Fibroblast of skin of scalp (primary cell): ENCODE measurements around the gene FLRT3. TPM values are rescaled to one million over a fixed set of nuclear protein-coding genes. Genes with fewer than 3 reads are reported as not detected.
A peak's percentile ranks its signal among the peaks of the same experiment; 100 is the strongest.

Source experiments
- DNase-seq: peaks from one replicate; pipeline ENCODE4 v3.0.0-alpha.2; 2013
- polyA plus RNA-seq, 2 experiments: library from polyadenylated mRNA; unstranded; fragments of 120-200 nt; gene quantifications; one replicate each; pipeline ENCODE4 v1.2.1, GENCODE V29; 2013; ENCODE audit not compliant: insufficient read length in 2 of 2

FLRT3 gene
- polyA plus RNA-seq (2013, experiment 1 of 2; ENCODE audit: insufficient read length) = 0.65 TPM
- polyA plus RNA-seq (2013, experiment 2 of 2; ENCODE audit: insufficient read length) = 0.87 TPM

DNA sequence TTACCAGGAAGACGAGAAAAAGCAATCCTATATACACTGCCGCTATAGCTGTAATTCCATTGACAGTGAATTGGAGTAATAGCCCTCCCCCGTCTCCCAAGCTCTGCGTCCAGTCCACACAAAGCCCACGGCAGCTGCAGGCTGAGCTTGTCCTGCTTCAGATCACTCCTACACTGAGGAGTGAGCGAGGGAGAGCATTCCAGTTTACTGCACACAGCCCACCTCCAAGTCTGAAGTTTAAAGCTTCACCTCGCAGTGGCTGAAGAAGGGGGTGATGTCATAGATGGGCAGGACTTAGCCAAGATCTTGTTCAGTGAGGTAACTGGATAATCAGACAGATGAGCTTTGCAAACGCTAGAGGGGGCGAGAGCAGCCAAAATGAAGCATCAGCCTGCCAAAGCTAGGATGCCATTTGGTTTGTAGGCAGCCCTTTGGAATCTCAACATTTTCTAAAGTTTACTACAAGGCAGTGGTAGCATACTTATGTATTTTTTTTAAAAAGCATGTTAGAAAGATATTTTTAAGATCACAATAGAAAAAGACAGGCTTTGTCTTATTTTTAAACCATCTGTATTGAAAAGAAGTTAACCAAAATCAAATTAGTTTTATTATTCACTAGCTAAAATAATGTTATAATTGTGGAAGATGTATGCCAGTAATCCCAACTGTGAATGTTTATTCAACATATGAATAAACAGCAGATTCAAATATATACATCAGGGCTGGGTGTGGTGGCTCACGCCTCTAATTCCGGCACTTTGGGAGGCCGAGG is at the start of gene FLRT3:
FLRT3 (minus strand) TSS at position 213 of the 772 bp plus-strand sequence. CDS start 10,106 bp downstream, outside the sequence.
- DNase-seq = peak; percentile 95

- no peak for DNase-seq
Measured at GRCh38 chr20:14386726-14387125, 49.3 kb upstream of the FLRT3 start.

- no peak for DNase-seq
Measured at GRCh38 chr20:14385176-14385740, 47.8 kb upstream of the FLRT3 start.

- DNase-seq = no peak
Measured at GRCh38 chr20:14384416-14385175, 47.2 kb upstream of the FLRT3 start.

- DNase-seq = no peak
Measured at GRCh38 chr20:14383335-14383734, 45.9 kb upstream of the FLRT3 start.

- no peak for DNase-seq
Measured at GRCh38 chr20:14378326-14378725, 40.9 kb upstream of the FLRT3 start.

GRCh38 chr20:14375416-14375985 is 38.1 kb upstream of the FLRT3 start:
- no peak for DNase-seq

- no peak for DNase-seq
Measured at GRCh38 chr20:14374196-14374595, 36.8 kb upstream of the FLRT3 start.

GRCh38 chr20:14361509-14362345 is 24.3 kb upstream of the FLRT3 start:
- no peak for DNase-seq

DNA sequence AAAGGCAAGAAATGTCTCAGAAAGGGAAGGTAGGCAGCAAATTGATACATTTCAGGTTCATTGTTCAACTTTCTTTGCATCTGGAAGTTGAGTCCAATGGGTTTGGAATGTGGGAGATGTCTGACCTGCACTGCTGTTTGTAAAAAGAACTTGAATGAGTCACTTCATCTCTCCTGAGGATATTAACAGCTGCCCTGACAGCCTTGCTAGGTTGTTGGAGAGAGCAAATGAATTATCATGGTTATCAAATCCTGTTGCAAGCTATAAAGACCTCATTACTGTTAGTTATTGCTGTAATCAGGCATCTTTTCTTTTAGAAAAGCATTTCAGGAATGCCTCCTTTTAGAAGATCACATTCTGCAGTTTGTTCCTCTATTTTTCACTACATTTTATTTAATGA is 23.0 kb upstream of the FLRT3 start:
- no peak for DNase-seq

DNA sequence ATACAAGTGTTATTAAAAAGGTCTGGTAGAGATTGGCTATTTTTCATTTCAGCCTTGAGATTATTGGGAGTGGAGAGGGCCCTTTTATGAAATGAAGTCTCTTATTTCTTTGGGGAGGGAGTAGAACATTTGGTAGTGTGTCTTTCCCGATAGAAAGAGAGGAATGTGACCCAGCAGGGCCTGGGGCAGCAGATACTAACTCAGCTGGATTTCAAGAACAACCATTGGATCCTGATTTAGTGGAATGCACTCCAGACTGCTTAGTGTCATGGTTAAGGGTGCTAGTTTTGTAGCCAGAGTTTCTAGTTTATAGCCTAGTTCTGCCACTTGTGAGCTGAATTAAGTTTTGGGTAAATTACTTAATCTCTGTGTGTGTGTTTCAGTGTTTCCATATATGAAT is 18.4 kb upstream of the FLRT3 start:
- no peak for DNase-seq

DNA sequence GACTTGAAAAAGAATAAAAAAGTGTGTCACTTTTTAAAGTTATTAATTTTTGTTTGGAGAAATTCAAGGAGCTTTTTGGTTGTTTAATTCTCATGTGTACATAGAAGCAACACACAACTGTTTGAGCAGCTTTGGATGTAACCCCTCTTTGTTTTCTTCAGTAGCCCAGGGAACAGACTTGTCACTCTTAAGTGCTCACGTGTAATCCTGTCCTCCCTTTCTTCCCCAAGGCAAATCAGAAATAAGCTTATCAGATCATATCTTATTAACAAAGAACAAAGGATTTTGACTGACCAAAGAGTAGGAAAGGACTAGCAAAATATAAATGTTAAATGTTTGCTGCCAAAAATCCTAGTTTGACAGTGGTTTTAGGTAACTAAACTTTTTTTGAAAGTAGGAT is 7.3 kb upstream of the FLRT3 start:
- DNase-seq = no peak

DNA sequence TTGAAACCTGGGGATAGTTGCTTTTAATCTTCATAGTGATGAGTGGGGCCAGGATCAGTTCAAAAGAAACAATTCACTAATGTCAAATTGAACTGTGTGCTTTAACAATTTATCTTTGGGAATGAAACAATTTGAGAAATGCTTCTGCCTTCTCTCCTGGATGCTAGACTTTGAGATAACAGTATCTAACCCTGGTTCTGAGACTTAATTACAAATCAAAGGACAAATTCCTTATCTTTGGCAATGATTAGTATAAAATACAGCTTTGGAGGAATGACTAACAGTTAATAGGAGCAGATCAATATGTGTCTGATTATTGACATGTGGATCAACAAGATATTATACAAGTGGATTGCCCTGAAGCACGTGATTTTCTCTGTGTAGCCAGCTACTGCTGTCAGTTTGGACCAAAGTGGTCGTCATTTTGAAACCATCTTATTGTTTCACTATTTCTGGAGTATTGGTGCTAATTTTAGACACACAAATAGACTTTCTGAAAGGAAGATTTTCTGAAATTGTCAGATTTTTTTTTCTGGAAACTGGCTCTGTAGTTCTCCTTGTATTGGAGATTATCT is 6.2 kb upstream of the FLRT3 start:
- no peak for DNase-seq

DNA sequence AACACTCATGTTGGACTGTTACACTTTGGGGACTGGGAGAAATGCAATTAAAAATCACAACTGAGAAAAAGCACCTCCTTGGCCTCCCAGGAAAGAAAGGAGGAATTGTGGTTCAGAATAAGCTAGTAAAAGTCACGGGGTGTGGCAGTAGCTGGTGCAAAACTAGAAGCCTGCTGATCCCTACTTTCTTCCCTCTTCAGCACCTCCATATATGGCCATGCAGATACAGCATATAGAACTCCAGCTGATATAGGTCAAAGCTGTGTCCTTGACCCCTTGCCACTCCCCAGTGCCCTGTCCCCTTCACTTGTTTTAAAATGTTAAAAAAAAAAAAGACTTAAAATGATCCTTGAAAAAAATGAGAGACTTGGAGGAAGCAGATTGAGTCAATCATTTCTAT is 5.5 kb upstream of the FLRT3 start:
- DNase-seq = no peak

DNA sequence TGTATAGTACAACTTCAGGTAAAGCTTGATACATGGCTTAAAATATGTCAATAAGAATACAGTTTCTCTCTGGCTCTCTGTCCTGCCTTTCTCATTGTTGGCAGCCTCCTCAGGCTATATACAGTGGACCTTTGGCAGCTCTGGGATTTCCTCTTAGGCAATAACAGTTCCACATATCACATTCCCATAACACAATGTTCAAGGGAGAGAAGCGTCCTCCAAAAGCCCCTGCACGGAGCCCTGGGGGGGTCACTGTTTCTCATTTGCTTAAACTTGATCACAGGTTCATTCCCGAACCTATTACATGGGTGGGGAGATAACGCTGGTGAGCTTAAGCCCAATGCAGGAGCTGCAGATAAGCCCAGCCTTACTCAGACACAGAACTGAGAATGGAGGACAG is 4.4 kb upstream of the FLRT3 start:
- DNase-seq = no peak

- no peak for DNase-seq
Measured at GRCh38 chr20:14336686-14337085, 726 bp downstream of the FLRT3 start.

GRCh38 chr20:14335052-14335451 is 2.4 kb downstream of the FLRT3 start:
- DNase-seq = no peak

DNA sequence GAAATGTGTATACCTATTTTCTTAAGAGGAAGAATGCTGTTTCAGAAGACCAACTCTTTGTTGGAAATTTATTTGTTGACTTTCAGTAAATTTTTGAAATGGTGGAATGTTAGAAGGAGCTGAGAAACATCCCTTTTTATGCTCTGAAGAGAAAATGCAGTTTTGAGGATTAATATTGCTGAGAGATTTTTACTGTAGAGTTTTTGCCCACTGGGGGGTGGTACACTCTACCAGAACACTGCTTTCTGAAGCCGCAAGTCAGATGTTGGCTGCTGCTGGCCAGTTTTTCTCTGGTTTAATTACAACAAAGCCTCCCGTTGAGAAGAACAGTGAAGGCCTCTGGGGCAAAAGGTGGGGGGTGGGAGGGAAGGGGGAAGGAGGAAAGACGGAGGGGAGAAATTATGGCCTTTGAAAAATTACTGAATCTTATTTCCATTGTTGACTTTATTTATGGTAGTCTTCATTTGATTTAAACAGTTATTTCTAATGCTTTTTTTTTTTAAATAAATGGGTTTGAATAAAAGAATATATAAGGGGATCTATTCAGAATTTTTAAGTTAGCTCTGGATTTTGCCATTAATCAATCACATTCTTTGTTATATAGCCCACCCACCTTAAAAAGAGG is 3.0 kb downstream of the FLRT3 start:
- peak; percentile 68 for DNase-seq

DNA sequence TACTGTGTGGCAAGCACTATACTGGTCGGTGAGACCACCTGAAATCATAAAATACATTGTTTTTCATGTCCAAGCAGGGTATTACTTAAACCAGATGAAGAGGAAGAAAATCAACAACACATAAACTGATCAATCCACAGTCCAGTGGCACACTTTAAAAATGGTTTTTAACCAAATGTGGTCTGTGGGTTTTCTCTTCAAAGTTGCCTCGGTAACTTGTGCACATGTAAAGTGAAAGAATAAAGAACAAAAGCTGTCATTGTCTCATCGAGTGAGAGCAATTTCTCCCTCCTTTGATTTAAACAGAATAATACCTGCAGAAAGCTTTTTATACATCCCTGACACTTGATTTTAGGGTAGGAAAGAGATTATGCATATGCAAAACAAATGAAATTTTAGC is 3.7 kb downstream of the FLRT3 start:
- no peak for DNase-seq

DNA sequence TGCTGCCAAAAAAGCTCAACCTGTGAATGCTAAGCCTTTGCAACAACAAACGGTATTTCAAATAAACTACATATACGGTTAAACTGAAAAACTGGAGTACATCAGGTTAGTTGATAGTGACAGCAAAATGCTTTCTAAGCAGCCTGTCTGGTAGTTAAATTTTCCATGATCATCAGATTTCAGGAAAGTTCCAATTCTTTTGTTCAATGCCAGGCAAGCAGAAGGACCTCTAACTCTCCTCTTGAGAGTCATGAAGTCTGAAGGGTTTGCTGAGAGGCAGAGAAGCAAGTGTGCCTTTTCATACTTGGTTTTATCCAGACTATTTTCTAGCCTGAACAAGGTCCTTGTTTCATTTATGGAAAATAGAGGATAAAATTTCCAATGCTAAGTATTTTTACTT is 4.5 kb downstream of the FLRT3 start:
- no peak for DNase-seq

DNA sequence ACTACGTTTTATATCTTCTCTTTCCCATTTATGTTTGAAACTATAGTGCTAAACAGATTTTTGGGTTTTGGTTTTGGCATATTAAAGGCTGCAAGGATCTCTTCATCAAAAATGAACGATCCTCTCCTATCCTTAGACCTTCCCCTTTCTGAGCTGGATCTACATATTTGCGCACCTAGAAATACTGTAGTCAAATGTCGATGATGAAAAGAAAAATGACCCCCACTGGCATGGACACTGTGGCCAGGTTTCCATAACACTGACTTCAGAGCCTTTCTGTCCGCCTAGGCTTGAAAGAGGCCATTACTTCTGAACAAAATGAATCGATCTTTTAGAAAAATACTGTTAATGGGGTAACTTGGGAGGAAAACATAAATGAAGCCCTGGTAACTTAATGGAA is 5.8 kb downstream of the FLRT3 start:
- DNase-seq = no peak
